GM12891 (cell line): ENCODE measurements around the gene TMEM45A.
"Not testable (repeated sequence)": the region's sequence is repeated elsewhere in the genome, so short reads cannot be mapped to it uniquely, and the experiment has no call there.

ENCODE experiments used
- DNase-seq: peaks from one replicate; pipeline ENCODE4 v3.0.0; 2011; ENCODE audit warnings: low spot score; ENCODE audit not compliant: insufficient read length
- FAIRE-seq: peaks from 2 replicates; lab custom pipeline; 2011; peaks lifted over from hg19 to GRCh38; lab: Jason Lieb, UNC
- PAX5 ChIP-seq: IDR thresholded peaks from 2 replicates; pipeline ENCODE4 v1.6.1; 2011; ENCODE audit warnings: low read length, moderate library complexity, mild to moderate bottlenecking; ENCODE audit not compliant: insufficient read depth, severe bottlenecking
- POLR2A ChIP-seq: IDR thresholded peaks from 2 replicates; pipeline ENCODE4 v1.6.1; 2011; ENCODE audit warnings: low read depth, low read length, control low read depth
- POLR2AphosphoS5 ChIP-seq: IDR thresholded peaks from 2 replicates; pipeline ENCODE4 v1.6.1; 2011; ENCODE audit warnings: low read depth, low read length, control low read depth
- POU2F2 ChIP-seq: IDR thresholded peaks from 2 replicates; pipeline ENCODE4 v1.6.1; 2011; ENCODE audit warnings: low read depth, mild to moderate bottlenecking, control low read depth, low read length, moderate library complexity
- SPI1 ChIP-seq: IDR thresholded peaks from 2 replicates; pipeline ENCODE4 v1.6.1; 2011; ENCODE audit warnings: low read depth, low read length, control low read depth
- TAF1 ChIP-seq: IDR thresholded peaks from 2 replicates; pipeline ENCODE4 v1.6.1; 2011; ENCODE audit warnings: low read depth, low read length, control low read depth

Gene TMEM45A

DNA sequence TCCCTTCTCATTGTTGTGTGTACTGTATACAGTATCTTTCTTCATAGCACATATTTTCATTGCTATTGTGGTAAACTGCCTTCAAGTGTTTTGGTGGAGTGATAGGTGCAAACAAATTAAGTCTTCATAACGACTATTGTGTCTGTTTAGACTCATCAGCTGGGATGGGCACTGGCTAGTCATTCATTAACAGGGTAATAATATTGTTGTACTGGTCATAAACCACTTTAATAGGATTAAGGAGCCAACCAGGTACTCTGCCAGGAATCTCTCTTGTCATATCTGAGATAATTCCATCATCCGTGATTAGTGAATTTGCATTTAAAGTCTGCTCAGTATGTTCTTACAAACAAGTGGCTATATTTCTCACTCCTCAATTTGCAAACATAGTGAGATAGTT is 10.2 kb upstream of the TMEM45A start:
- DNase-seq: no peak
- FAIRE-seq: no peak
- no peak for TF ChIP-seq SPI1
- no peak for TF ChIP-seq POLR2AphosphoS5
- TF ChIP-seq POU2F2: no peak
- no peak for TF ChIP-seq POLR2A
- TF ChIP-seq PAX5: no peak

DNA sequence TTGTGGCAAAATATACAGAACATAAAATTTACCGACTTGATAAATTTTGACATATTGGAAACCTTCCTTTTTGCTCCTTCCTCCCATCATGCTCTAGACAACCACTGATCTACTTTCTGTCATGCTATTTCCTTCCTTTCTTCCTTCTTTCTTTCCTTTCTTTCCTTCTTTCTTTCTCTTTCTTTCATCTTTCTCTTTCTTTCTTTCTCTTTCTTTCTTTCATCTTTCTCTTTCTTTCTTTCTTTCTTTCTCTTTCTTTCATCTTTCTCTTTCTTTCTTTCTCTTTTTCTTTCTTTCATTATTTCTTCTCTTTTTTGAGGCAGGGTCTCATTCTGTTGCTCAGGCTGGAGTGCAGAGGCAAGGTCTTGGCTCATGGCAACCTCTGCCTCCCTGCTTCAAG is 8.9 kb upstream of the TMEM45A start:
- TF ChIP-seq SPI1: no peak
- TF ChIP-seq PAX5: no peak
- TF ChIP-seq POLR2A: no peak
- TF ChIP-seq TAF1: no peak
- no peak for TF ChIP-seq POU2F2
- TF ChIP-seq POLR2AphosphoS5: no peak
- FAIRE-seq (no peak), DNase-seq (no peak)

DNA sequence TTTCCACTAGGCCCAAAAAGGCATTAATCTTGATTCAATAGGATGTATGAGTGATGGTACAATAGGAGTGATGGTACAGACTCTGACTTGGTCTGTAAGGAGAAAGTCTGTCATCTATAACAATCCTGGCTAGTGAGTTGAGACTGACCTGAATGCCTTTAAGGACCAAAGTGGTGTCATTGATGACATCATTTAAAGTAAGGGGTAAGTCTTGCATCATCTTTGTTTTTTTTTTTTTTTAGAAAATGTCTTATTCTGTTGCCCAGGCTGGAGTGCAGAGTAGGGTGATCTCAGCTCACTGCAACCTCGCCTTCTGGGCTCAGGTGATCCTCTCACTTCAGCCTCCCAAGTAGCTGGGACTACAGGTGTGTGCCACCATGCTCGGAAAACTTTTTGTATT is 5.6 kb upstream of the TMEM45A start:
- DNase-seq (no peak), FAIRE-seq (no peak)
- no peak for TF ChIP-seq POLR2AphosphoS5
- TF ChIP-seq POU2F2: no peak
- TF ChIP-seq TAF1: no peak
- TF ChIP-seq PAX5: no peak
- TF ChIP-seq SPI1: no peak
- no peak for TF ChIP-seq POLR2A

DNA sequence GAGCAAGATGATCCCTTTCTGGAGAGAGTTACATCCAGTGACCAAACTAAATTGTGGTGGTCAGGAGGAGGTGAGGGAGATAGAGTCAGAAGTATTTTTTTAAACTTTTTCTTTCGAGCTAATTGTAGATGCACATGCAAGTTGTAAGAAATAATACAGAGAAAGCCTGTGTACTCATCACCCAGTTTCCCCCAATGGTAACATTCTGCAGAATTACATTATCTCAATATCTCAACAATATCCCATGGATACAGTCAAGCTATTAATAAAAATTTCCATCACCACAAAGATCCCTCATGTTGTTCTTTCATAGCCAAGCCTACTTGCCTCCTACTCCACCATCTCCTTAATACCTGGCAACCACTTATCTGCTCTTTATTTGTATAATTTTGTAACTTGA is 3.3 kb upstream of the TMEM45A start:
- DNase-seq (no peak), FAIRE-seq (no peak)
- no peak for TF ChIP-seq POU2F2
- no peak for TF ChIP-seq SPI1
- TF ChIP-seq POLR2A: no peak
- no peak for TF ChIP-seq POLR2AphosphoS5
- TF ChIP-seq TAF1: no peak
- no peak for TF ChIP-seq PAX5

DNA sequence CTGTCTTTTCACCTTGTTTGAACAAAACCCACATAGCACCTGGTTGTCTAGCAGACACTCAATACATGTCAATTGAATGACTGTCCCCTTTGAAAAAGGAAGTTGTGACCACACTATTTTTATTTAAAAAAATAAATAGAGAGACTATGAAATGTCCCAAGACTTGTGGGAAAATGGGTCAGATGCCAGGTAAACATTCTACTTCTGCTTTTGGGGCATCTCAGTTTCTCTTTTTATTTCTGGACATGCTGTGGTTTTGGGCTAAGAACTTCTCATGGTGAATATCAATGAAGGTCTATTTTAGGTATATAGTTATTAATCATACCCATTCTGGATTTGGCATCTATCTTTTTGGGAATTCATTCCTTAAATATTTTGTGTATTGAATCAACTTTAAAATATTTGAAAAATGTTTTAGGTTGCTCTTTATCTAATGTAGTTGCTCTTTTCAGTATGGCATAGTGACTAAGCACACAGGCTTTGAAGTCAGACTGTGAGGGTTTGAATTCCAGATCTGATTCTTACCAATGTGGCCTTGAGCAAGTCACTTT is 4.4 kb downstream of the TMEM45A start:
- TF ChIP-seq POLR2A (no peak), SPI1 (peak; percentile 47; the same call in 1 of the 2 replicates), POLR2AphosphoS5 (no peak)
- no peak for DNase-seq
- FAIRE-seq: no peak

DNA sequence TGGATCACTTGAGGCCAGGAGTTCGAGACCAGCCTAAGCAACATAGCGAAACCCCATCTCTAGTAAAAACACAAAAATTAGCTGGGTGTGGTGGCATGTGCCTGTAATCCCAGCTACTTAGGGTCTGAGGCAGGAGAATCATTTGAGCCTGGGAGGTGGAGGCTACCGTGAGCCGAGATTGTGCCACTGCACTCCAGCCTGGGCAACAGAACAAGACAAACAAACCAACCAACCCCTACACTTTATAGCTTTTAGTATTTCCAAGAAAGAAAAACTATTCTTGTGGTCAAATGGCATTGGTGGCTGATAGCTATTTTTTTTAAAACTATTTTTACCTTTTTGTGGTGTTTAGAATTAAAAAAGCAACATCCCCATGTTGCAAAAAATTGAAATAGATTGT is 7.2 kb downstream of the TMEM45A start:
- TF ChIP-seq TAF1 (no peak), SPI1 (no peak), POU2F2 (no peak), PAX5 (no peak)
- FAIRE-seq (no peak), DNase-seq (no peak)

DNA sequence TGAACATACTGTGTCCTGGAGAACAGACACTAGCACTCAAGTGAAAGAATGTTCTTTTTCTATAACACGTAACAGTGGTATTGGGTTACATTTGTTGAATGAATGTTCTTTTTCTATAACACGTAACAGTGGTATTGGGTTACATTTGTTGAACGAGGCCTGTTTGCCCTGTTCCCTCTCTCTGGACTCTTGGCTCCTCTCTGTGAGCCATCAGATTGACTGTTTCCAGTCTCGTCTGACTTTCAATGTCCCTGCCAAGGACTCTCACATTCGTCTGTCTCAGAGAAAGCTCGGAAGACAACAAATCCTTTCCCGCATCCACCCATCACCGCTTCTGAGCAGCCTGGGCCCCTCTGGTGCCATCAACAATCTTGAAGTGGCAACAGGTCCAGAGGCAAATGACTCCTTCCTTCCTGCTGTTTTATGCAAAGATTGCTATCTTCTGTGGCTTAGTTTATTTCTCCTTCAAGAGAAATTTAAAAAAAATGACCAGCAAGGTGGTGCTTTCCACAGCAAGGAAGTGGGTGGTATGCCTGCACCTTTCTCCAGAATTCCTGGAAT is 8.0 kb downstream of the TMEM45A start:
- DNase-seq: no peak
- FAIRE-seq: no peak
- TF ChIP-seq TAF1 (no peak), POU2F2 (no peak), POLR2AphosphoS5 (no peak), SPI1 (no peak), POLR2A (no peak), PAX5 (no peak)

DNA sequence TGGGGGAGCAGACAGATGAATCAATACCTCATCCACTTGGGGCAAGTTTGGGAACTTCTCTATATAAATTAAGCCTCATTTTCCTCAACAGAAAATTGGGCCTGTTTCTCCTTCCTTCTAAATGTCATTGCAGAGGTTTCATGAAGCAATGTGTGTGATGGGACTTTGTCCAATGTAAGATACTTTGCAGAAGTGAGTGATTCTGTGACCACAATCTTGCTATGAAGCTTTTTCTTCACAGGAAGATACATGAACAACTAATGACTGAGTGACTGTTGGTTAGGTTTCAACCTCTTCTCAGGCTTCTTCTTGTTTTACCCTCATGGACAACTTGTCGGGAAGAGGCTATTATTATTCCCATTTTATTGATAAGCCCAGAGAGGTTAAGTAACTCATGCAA is 11.0 kb downstream of the TMEM45A start:
- FAIRE-seq: peak; percentile 13
- no peak for DNase-seq
- TF ChIP-seq POLR2AphosphoS5 (no peak), POLR2A (no peak), POU2F2 (no peak), TAF1 (no peak), SPI1 (peak; percentile 34; the same call in 1 of the 2 replicates), PAX5 (no peak)

DNA sequence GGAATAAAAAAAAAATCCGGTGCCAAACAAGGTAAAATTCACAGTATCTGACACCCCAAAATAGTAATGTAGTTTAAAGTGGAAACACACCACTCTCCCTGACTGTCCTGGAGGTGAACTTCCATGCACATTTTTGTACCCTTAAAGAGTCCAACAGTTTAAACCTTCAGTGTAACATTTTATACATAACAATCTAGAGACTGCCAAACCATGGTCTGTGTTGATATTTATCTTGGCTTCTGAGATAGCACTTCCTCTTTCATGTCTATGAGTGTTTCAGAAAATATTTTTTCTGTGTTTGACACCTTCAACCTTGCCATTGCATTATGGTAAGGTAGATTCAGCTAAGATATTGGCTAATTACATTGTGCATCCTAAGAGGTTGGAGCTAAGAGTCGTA is 13.9 kb downstream of the TMEM45A start:
- no peak for FAIRE-seq
- TF ChIP-seq PAX5 (no peak), SPI1 (peak; percentile 81)

DNA sequence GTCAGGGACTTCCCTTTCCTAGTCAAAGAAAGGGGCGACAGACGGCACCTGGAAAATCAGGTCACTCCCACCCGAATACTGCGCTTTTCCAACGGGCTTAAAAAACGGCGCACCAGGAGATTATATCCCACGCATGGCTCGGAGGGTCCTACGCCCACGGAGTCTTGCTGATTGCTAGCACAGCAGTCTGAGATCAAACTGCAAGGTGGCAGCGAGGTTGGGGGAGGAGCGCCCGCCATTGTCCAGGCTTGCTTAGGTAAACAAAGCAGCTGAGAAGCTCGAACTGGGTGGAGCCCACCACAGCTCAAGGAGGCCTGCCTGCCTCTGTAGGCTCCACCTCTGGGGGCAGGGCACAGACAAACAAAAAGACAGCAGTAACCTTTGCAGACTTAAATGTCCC is 17.4 kb downstream of the TMEM45A start:
- not testable (repeated sequence) for FAIRE-seq, DNase-seq

More for the DNA sequence above, 13.9 kb downstream of the TMEM45A start:
- no peak for DNase-seq

DNA sequence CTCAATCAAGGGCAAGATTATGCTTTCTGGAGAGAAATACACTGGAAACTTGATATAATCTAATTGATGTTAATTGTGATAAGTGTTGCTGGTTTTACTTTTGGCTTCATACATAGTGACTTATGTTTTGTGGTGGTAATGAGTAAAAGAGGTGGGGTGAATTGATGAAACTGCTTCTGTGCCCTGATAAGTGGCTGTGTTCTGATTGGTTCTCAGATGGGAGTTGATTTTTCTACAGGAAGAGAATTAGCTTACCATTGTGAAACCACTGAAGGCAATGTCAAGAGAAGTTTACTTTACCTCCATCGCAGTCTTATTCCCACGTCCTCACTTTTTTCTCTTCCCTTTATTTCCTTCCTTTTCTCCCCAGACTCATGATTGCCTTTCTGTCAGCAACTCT is 23.8 kb downstream of the TMEM45A start:
- no peak for TF ChIP-seq POU2F2
- TF ChIP-seq TAF1: no peak
- TF ChIP-seq POLR2A: no peak
- TF ChIP-seq PAX5: no peak
- TF ChIP-seq POLR2AphosphoS5: no peak
- no peak for TF ChIP-seq SPI1
- FAIRE-seq (no peak), DNase-seq (no peak)
